Liver (tissue), 9 donors: ENCODE results near the gene RPS23. TPM values are rescaled to one million over a fixed set of nuclear protein-coding genes. Genes with fewer than 3 reads are reported as not detected.

Experiments used
- DNase-seq: peaks from one replicate; pipeline ENCODE4 v3.0.0-alpha.2; 2017; ENCODE audit warnings: low spot score
- H3K27ac ChIP-seq, 2 donors: one replicate each; pipeline ENCODE4 v1.7.0; 2013; ENCODE audit warnings: inconsistent platforms in 2 of 2, low read length in 2 of 2, control low read depth in 1 of 2, low read depth in 1 of 2, mild to moderate bottlenecking in 1 of 2
- H3K27me3 ChIP-seq, 4 donors: one replicate each; pipeline versions ENCODE4 v1.6.1 to v1.7.0; 2013; ENCODE audit warnings: low read length in 3 of 4, inconsistent platforms in 1 of 4, mild to moderate bottlenecking in 1 of 4, moderate library complexity in 1 of 4; ENCODE audit not compliant: control insufficient read depth in 4 of 4, insufficient read depth in 4 of 4
- H3K36me3 ChIP-seq, 4 donors: one replicate each; pipeline versions ENCODE4 v1.6.1 to v1.7.0; 2013; ENCODE audit warnings: low read length in 3 of 4, mild to moderate bottlenecking in 3 of 4, low read depth in 1 of 4, moderate library complexity in 1 of 4; ENCODE audit not compliant: control insufficient read depth in 4 of 4, insufficient read depth in 3 of 4
- H3K4me1 ChIP-seq, 4 donors: one replicate each; pipeline versions ENCODE4 v1.6.1 to v1.7.0; 2013; ENCODE audit warnings: low read length in 3 of 4, mild to moderate bottlenecking in 3 of 4, moderate library complexity in 1 of 4; ENCODE audit not compliant: control insufficient read depth in 4 of 4, insufficient read depth in 4 of 4
- H3K4me3 ChIP-seq, 3 donors: one replicate each; pipeline versions ENCODE4 v1.6.1 to v1.7.0; 2013; ENCODE audit warnings: low read length in 3 of 3, control low read depth in 1 of 3, low read depth in 1 of 3, mild to moderate bottlenecking in 1 of 3
- H3K9ac ChIP-seq, 2 donors: one replicate each; pipeline ENCODE4 v1.7.0; 2013; ENCODE audit warnings: low read length in 2 of 2, mild to moderate bottlenecking in 2 of 2, moderate library complexity in 2 of 2, control low read depth in 1 of 2, low read depth in 1 of 2
- H3K9me3 ChIP-seq, 4 donors: one replicate each; pipeline versions ENCODE4 v1.6.1 to v1.7.0; 2013; ENCODE audit warnings: low read length in 3 of 4; ENCODE audit not compliant: control insufficient read depth in 4 of 4
- ATF3 ChIP-seq: IDR thresholded peaks from 2 replicates; pipeline ENCODE4 v1.6.1; 2016; ENCODE audit warnings: antibody characterized with exemption
- CTCF ChIP-seq: fragments of 150-350 bp; IDR thresholded peaks from 2 replicates; pipeline ENCODE4 v1.5.1; 2017; ENCODE audit warnings: improper control_type of control experiment, low read depth, low read length; ENCODE audit not compliant: missing input control
- EGR1 ChIP-seq, 2 donors: IDR thresholded peaks; 2 replicates each; pipeline ENCODE4 v1.6.1; 2016 to 2018; ENCODE audit warnings: antibody characterized with exemption in 2 of 2, low read depth in 2 of 2
- FOXA1 ChIP-seq: IDR thresholded peaks from 2 replicates; pipeline ENCODE4 v1.6.1; 2016; ENCODE audit warnings: antibody characterized with exemption
- FOXA2 ChIP-seq: IDR thresholded peaks from 2 replicates; pipeline ENCODE4 v1.6.1; 2016; ENCODE audit warnings: antibody characterized with exemption
- GABPA ChIP-seq, 2 donors: IDR thresholded peaks in 1 of 2; conservative IDR thresholded peaks in 1 of 2; 2 replicates each; pipeline ENCODE4 v1.6.1; 2016; ENCODE audit warnings: antibody characterized with exemption in 2 of 2, mild to moderate bottlenecking in 1 of 2, moderate library complexity in 1 of 2
- HNF4A ChIP-seq, 2 donors: conservative IDR thresholded peaks; 2 replicates each; pipeline ENCODE4 v1.6.1; 2016; ENCODE audit warnings: antibody characterized with exemption in 2 of 2, mild to moderate bottlenecking in 2 of 2
- HNF4G ChIP-seq: IDR thresholded peaks from 2 replicates; pipeline ENCODE4 v1.6.1; 2016; ENCODE audit warnings: antibody characterized with exemption
- JUND ChIP-seq, 2 donors: IDR thresholded peaks; 2 replicates each; pipeline ENCODE4 v1.6.1; 2016; ENCODE audit warnings: antibody characterized with exemption in 2 of 2
- MAX ChIP-seq: IDR thresholded peaks from 2 replicates; pipeline ENCODE4 v1.6.1; 2016; ENCODE audit warnings: antibody characterized with exemption
- NR2F2 ChIP-seq: IDR thresholded peaks from 2 replicates; pipeline ENCODE4 v1.6.1; 2016; ENCODE audit warnings: antibody characterized with exemption
- RAD21 ChIP-seq, 2 donors: IDR thresholded peaks; 2 replicates each; pipeline ENCODE4 v1.6.1; 2016; ENCODE audit warnings: antibody characterized with exemption in 2 of 2, mild to moderate bottlenecking in 2 of 2
- REST ChIP-seq: IDR thresholded peaks from 2 replicates; pipeline ENCODE4 v1.6.1; 2016; ENCODE audit warnings: antibody characterized with exemption, mild to moderate bottlenecking
- RXRA ChIP-seq, 2 donors: IDR thresholded peaks; 2 replicates each; pipeline ENCODE4 v1.6.1; 2017 to 2018; ENCODE audit warnings: antibody characterized with exemption in 2 of 2, mild to moderate bottlenecking in 1 of 2
- SP1 ChIP-seq: IDR thresholded peaks from 2 replicates; pipeline ENCODE4 v1.6.1; 2018; ENCODE audit warnings: antibody characterized with exemption, mild to moderate bottlenecking
- TAF1 ChIP-seq: conservative IDR thresholded peaks from 2 replicates; pipeline ENCODE4 v1.6.1; 2016; ENCODE audit warnings: antibody characterized with exemption, mild to moderate bottlenecking
- YY1 ChIP-seq: IDR thresholded peaks from 2 replicates; pipeline ENCODE4 v1.6.1; 2016; ENCODE audit warnings: antibody characterized with exemption, mild to moderate bottlenecking
- ZBTB33 ChIP-seq: IDR thresholded peaks from 2 replicates; pipeline ENCODE4 v1.6.1; 2016; ENCODE audit warnings: antibody characterized with exemption
- WGBS: extraction: QIAGEN DNeasy Blood & Tissue Kit; methylation state at CpG from one replicate; pipeline ENCODE4 v1.1.7; 2013; 5-methylcytosine and 5-hydroxymethylcytosine counted together
- polyA plus RNA-seq, 2 donors: library from polyadenylated mRNA; stranded (reverse) in 1 of 2; unstranded in 1 of 2; fragments of 200-250 nt in 1 of 2; fragments of >200 nt in 1 of 2; fragmentation: Nextera tagmentation in 1 of 2; extraction: Ambion mirVana in 1 of 2; gene quantifications; one replicate each; pipeline versions ENCODE4 v1.2.1 to v1.2.3, GENCODE V29; 2013 to 2015
- total RNA-seq, 2 donors: library from RNA; depleted of rRNA; stranded (reverse); fragments of >200 nt; gene quantifications; one replicate each; pipeline ENCODE4 v1.2.3, GENCODE V29; 2014
- donor health status: healthy.
- donor health status: healthy.
- donor health status: healthy.
- donor health status: healthy.
- donor health status: healthy.

RPS23 gene
- total and polyA plus RNA-seq, 4 donors = 447 to 1,610 (median 618) TPM

- no peak for TF ChIP-seq SP1
- no peak for TF ChIP-seq GABPA (IDR thresholded peaks at IDR 0.05 in 1 of 2, conservative IDR thresholded peaks at IDR 0.05 in 1 of 2)
- TF ChIP-seq FOXA1 = no peak
- TF ChIP-seq RXRA (IDR thresholded peaks at IDR 0.05) = no peak
- no peak for TF ChIP-seq ATF3
- TF ChIP-seq FOXA2 = no peak
- no peak for TF ChIP-seq YY1
- no peak for TF ChIP-seq TAF1
- TF ChIP-seq ZBTB33 = no peak
- TF ChIP-seq CTCF = no peak
- no peak for TF ChIP-seq HNF4G
- no peak for TF ChIP-seq MAX
- no peak for TF ChIP-seq REST
- TF ChIP-seq EGR1 (IDR thresholded peaks at IDR 0.05; ENCODE audit: low read depth in 2 of 2) = no peak
- no peak for TF ChIP-seq HNF4A (conservative IDR thresholded peaks at IDR 0.05)
- TF ChIP-seq JUND (IDR thresholded peaks at IDR 0.05) = no peak
- TF ChIP-seq NR2F2 = no peak
- TF ChIP-seq RAD21 (IDR thresholded peaks at IDR 0.05) = no peak
- DNase-seq = no peak
- Histone ChIP-seq H3K27ac (no peak overlapping the region), H3K36me3 (no peaks in the 10 kb centered on the region), H3K4me3 (no peak overlapping the region), H3K9ac (no peak overlapping the region), H3K27me3 (no peaks in the 10 kb centered on the region), H3K9me3 (no peaks in the 10 kb centered on the region), H3K4me1 (no peaks in the 10 kb centered on the region)
Measured at GRCh38 chr5:82295144-82295543, 17.0 kb upstream of the RPS23 start.

GRCh38 chr5:82291420-82291819 lies 13.3 kb upstream of the RPS23 start:
- Histone ChIP-seq H3K9me3 (no peaks in the 10 kb centered on the region), H3K9ac (no peak overlapping the region), H3K4me1 (no peaks in the 10 kb centered on the region), H3K27me3 (no peaks in the 10 kb centered on the region), H3K27ac (no peak overlapping the region), H3K4me3 (no peak overlapping the region), H3K36me3 (no peaks in the 10 kb centered on the region)
- no peak for DNase-seq
- TF ChIP-seq RXRA (IDR thresholded peaks at IDR 0.05) = no peak
- no peak for TF ChIP-seq ZBTB33
- 72% methylated on average over 2 of the region's 2 CpGs for WGBS
